IMR-90 (cell line): ENCODE data around the gene ABTB2.

Source experiments
- BHLHE40 ChIP-seq: fragments of 150-350 bp; IDR thresholded peaks from 2 replicates; pipeline ENCODE4 v1.6.1; 2016; ENCODE audit warnings: mild to moderate bottlenecking, low read depth, low read length
- CEBPB ChIP-seq: IDR thresholded peaks from 2 replicates; pipeline ENCODE4 v1.6.1; 2012; ENCODE audit warnings: low read depth, low read length, improper control_type of control experiment
- FOS ChIP-seq: fragments of 150-350 bp; IDR thresholded peaks from 2 replicates; pipeline ENCODE4 v1.6.1; 2016; ENCODE audit warnings: low read depth, low read length
- MAFK ChIP-seq: IDR thresholded peaks from 2 replicates; pipeline ENCODE4 v1.6.1; 2012; ENCODE audit warnings: low read depth, low read length, improper control_type of control experiment
- MAZ ChIP-seq: IDR thresholded peaks from 2 replicates; pipeline ENCODE4 v1.6.1; 2012; ENCODE audit warnings: low read depth, mild to moderate bottlenecking, low read length, improper control_type of control experiment, moderate library complexity, borderline replicate concordance
- MXI1 ChIP-seq: IDR thresholded peaks from 2 replicates; pipeline ENCODE4 v1.6.1; 2012; ENCODE audit warnings: low read depth, mild to moderate bottlenecking, low read length, moderate library complexity, borderline replicate concordance
- POLR2A ChIP-seq: IDR thresholded peaks from 2 replicates; pipeline ENCODE4 v1.6.1; 2012; ENCODE audit warnings: mild to moderate bottlenecking, low read depth, low read length
- RAD21 ChIP-seq: IDR thresholded peaks from 2 replicates; pipeline ENCODE4 v1.6.1; 2012; ENCODE audit warnings: low read length, improper control_type of control experiment
- RCOR1 ChIP-seq: IDR thresholded peaks from 2 replicates; pipeline ENCODE4 v1.6.1; 2012; ENCODE audit warnings: mild to moderate bottlenecking, low read length, improper control_type of control experiment; ENCODE audit not compliant: insufficient replicate concordance
- RFX5 ChIP-seq: IDR thresholded peaks from 2 replicates; pipeline ENCODE4 v1.8.0; 2012; ENCODE audit warnings: low read depth, mild to moderate bottlenecking, low read length, moderate library complexity
- SMC3 ChIP-seq: fragments of 150-350 bp; IDR thresholded peaks from 2 replicates; pipeline ENCODE4 v1.6.1; 2016; ENCODE audit warnings: low read depth, mild to moderate bottlenecking, antibody characterized with exemption, low read length, moderate library complexity
- TF ChIP-seq, protein P1 (sequence below): conservative IDR thresholded peaks from 2 replicates; pipeline ENCODE4 v1.5.1; 2012; ENCODE audit warnings: mild to moderate bottlenecking, low read depth, low read length, improper control_type of control experiment
- TF ChIP-seq, protein P2 (sequence below): fragments of 150-350 bp; IDR thresholded peaks from 2 replicates; pipeline ENCODE4 v1.6.1; 2017; ENCODE audit warnings: mild to moderate bottlenecking, antibody characterized with exemption, low read length, low read depth

DNA sequence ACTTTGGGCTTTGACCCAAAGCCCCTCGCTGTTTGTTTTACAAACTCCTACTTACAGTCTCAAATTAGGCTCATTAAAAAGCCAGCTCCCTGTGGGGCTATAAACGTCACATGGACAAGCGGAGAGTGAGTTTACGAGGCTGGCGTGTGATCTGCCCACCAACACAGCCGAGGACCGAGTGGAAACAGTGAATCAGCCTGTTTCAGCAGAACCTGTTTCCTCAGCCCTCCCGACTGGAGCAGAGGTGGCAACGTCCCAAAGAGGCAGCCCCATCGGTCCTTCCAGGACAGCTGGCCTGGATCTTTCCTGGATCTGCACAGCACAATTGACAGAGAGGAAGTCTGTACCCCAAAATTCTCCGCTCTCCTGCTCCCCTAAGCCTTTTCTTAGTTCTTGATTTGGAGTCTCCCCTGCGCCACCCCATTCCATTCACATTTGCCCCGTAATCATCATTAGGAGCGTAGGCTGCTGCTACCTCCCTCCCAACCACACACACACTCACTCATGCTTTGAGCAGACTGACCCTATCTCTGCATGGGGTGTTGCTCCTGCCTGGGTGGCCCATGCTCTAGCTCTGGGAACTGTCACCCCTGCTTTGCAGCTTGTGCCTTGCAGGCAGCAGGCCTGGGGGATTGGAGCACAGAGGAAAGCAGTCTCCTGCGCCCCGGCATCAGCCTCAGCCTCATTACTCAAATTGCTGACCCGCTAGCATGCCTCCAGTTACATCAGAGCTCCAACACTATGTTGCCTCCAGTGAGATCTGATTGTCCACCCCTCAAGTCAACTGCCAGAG lies 134.6 kb downstream of the ABTB2 start:
- TF ChIP-seq, protein P1, sequence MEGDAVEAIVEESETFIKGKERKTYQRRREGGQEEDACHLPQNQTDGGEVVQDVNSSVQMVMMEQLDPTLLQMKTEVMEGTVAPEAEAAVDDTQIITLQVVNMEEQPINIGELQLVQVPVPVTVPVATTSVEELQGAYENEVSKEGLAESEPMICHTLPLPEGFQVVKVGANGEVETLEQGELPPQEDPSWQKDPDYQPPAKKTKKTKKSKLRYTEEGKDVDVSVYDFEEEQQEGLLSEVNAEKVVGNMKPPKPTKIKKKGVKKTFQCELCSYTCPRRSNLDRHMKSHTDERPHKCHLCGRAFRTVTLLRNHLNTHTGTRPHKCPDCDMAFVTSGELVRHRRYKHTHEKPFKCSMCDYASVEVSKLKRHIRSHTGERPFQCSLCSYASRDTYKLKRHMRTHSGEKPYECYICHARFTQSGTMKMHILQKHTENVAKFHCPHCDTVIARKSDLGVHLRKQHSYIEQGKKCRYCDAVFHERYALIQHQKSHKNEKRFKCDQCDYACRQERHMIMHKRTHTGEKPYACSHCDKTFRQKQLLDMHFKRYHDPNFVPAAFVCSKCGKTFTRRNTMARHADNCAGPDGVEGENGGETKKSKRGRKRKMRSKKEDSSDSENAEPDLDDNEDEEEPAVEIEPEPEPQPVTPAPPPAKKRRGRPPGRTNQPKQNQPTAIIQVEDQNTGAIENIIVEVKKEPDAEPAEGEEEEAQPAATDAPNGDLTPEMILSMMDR, result no peak
- no peak for TF ChIP-seq SMC3
- TF ChIP-seq MAFK, result no peak
- no peak for TF ChIP-seq POLR2A
- TF ChIP-seq, protein P2, sequence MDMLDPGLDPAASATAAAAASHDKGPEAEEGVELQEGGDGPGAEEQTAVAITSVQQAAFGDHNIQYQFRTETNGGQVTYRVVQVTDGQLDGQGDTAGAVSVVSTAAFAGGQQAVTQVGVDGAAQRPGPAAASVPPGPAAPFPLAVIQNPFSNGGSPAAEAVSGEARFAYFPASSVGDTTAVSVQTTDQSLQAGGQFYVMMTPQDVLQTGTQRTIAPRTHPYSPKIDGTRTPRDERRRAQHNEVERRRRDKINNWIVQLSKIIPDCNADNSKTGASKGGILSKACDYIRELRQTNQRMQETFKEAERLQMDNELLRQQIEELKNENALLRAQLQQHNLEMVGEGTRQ, result peak; percentile 35; the same call in 1 of the 2 replicates
- TF ChIP-seq RAD21, result no peak
- TF ChIP-seq MAZ, result no peak
- TF ChIP-seq MXI1, result no peak
- peak; percentile 43; the same call in 1 of the 2 replicates for TF ChIP-seq CEBPB
- no peak for TF ChIP-seq BHLHE40
- TF ChIP-seq RCOR1, result no peak
- TF ChIP-seq RFX5, result no peak
- TF ChIP-seq FOS, result peak; percentile 43; the same call in 1 of the 2 replicates
